ENCODE results near the gene GHSR.

GHSR gene

DNA sequence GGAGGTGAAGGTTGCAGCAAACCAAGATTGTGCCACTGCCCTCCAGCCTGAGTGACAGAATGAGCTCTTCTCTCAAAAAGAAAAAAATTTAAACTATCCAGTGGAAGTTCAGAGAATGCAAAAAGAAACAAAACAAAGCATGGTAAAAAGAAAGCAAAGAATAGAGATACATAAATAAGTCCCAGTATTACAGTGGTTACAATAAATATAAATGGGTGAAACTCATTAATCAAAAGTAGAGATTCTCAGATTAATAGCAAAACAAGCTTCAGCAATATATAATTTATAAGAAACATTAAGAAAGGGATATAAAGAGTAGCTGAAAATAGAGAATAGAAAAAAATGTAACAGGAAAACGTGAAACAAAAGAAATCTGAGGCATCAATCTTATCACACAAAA is 23.6 kb upstream of the GHSR start:
- Mint-ChIP-seq H3K27ac (no peak overlapping the region), H3K4me1 (peaks cover 5% of the 10 kb centered on the region), H3K9me3 (peaks cover 18% of the 10 kb centered on the region), H3K27me3 (ENCODE audit: low read depth, poor library complexity) (no peaks in the 10 kb centered on the region), H3K36me3 (ENCODE audit: low read depth) (peaks cover 5% of the 10 kb centered on the region), H3K4me3 (no peak overlapping the region)
- DNase-seq, result no peak
- TF ChIP-seq, protein P1, sequence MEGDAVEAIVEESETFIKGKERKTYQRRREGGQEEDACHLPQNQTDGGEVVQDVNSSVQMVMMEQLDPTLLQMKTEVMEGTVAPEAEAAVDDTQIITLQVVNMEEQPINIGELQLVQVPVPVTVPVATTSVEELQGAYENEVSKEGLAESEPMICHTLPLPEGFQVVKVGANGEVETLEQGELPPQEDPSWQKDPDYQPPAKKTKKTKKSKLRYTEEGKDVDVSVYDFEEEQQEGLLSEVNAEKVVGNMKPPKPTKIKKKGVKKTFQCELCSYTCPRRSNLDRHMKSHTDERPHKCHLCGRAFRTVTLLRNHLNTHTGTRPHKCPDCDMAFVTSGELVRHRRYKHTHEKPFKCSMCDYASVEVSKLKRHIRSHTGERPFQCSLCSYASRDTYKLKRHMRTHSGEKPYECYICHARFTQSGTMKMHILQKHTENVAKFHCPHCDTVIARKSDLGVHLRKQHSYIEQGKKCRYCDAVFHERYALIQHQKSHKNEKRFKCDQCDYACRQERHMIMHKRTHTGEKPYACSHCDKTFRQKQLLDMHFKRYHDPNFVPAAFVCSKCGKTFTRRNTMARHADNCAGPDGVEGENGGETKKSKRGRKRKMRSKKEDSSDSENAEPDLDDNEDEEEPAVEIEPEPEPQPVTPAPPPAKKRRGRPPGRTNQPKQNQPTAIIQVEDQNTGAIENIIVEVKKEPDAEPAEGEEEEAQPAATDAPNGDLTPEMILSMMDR (IDR thresholded peaks at IDR 0.05), result no peak

- Mint-ChIP-seq H3K4me3 (no peak overlapping the region), H3K27me3 (ENCODE audit: low read depth, poor library complexity) (no peaks in the 10 kb centered on the region)
Observed at GRCh38 chr3:172470588-172470987, 22.3 kb upstream of the GHSR start.

GRCh38 chr3:172467170-172467824 is 19.0 kb upstream of the GHSR start:
- Mint-ChIP-seq H3K27ac (no peak overlapping the region), H3K27me3 (ENCODE audit: low read depth, poor library complexity) (no peaks in the 10 kb centered on the region), H3K4me1 (peaks cover 4% of the 10 kb centered on the region), H3K4me3 (no peak overlapping the region), H3K9me3 (peaks cover 18% of the 10 kb centered on the region), H3K36me3 (ENCODE audit: low read depth) (peaks cover 5% of the 10 kb centered on the region)
- TF ChIP-seq, protein P1 (IDR thresholded peaks at IDR 0.05), result no peak
- no peak for DNase-seq

More at GRCh38 chr3:172470588-172470987, 22.3 kb upstream of the GHSR start:
- TF ChIP-seq, protein P1 (IDR thresholded peaks at IDR 0.05), result no peak
- Mint-ChIP-seq H3K27ac (no peak overlapping the region), H3K4me1 (no peaks in the 10 kb centered on the region), H3K9me3 (peaks cover 18% of the 10 kb centered on the region), H3K36me3 (ENCODE audit: low read depth) (peaks cover 5% of the 10 kb centered on the region)
- DNase-seq, result no peak

- peaks cover 4% of the 10 kb centered on the region for H3K4me1 Mint-ChIP-seq
- H3K36me3 Mint-ChIP-seq (ENCODE audit: low read depth), result peaks cover 5% of the 10 kb centered on the region
- TF ChIP-seq, protein P1 (IDR thresholded peaks at IDR 0.05), result no peak
- DNase-seq, result no peak
- no peaks in the 10 kb centered on the region for H3K27me3 Mint-ChIP-seq (ENCODE audit: low read depth, poor library complexity)
- H3K27ac Mint-ChIP-seq, result no peak overlapping the region
- peaks cover 11% of the 10 kb centered on the region for H3K9me3 Mint-ChIP-seq
- no peak overlapping the region for H3K4me3 Mint-ChIP-seq
Observed at GRCh38 chr3:172466553-172467130, 18.4 kb upstream of the GHSR start.

GRCh38 chr3:172465281-172465680 is 17.0 kb upstream of the GHSR start:
- Mint-ChIP-seq H3K4me3 (no peak overlapping the region), H3K9me3 (peaks cover 3% of the 10 kb centered on the region), H3K27me3 (ENCODE audit: low read depth, poor library complexity) (no peaks in the 10 kb centered on the region), H3K27ac (no peak overlapping the region), H3K4me1 (peaks cover 4% of the 10 kb centered on the region), H3K36me3 (ENCODE audit: low read depth) (no peaks in the 10 kb centered on the region)
- TF ChIP-seq, protein P1 (IDR thresholded peaks at IDR 0.05), result no peak
- DNase-seq, result no peak

- DNase-seq, result no peak
- H3K27me3 Mint-ChIP-seq (ENCODE audit: low read depth, poor library complexity), result no peaks in the 10 kb centered on the region
- H3K9me3 Mint-ChIP-seq, result peaks cover 3% of the 10 kb centered on the region
- TF ChIP-seq, protein P1 (IDR thresholded peaks at IDR 0.05), result no peak
- no peaks in the 10 kb centered on the region for H3K36me3 Mint-ChIP-seq (ENCODE audit: low read depth)
- H3K4me1 Mint-ChIP-seq, result peaks cover 4% of the 10 kb centered on the region
- H3K27ac Mint-ChIP-seq, result no peak overlapping the region
- H3K4me3 Mint-ChIP-seq, result no peak overlapping the region
Observed at GRCh38 chr3:172464306-172464705, 16.1 kb upstream of the GHSR start.

Measured in nephron progenitor cell (in vitro differentiated cells).